Loucy (cell line): ENCODE data around the gene PAX6.

Experiments used
- EZH2phosphoT487 ChIP-seq: fragments of 200-600 bp; IDR thresholded peaks from 2 replicates; pipeline ENCODE4 v1.6.1; 2018; ENCODE audit warnings: antibody characterized with exemption, mild to moderate bottlenecking, moderate library complexity, borderline replicate concordance
- TF ChIP-seq, protein P1 (sequence below): fragments of 200-600 bp; sonication (generic); conservative IDR thresholded peaks from 2 replicates; pipeline ENCODE4 v1.5.1; 2014; ENCODE audit warnings: mild to moderate bottlenecking, antibody characterized with exemption, low read length

DNA sequence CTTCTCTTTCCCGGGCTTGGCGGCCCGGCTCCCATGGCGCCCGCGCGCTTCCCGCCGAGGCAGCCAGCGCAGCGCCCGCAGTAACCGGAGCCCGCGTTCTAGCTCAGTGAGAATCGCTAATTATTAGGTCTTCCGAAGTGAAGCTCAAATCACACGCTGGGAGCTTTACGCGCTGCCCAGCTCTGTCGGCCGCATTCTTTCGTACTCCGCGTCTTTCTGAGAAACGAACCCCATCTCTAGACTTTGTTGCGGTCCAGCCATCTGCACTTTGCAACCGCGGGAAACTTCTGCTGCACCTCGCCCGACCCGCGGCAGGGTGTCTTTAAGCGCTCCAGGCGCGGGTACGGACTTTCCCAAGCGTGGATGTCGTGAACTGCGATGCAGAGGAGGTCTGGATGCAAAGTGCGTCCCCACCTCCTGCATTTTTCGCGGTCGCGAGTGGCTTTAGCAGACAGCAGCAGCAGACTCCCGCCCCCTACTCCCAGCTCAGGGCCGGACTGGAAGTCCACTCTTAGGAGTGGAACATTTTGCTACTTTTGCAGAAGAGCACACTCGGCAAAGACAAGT lies 6.0 kb upstream of the PAX6 start:
- TF ChIP-seq, protein P1, sequence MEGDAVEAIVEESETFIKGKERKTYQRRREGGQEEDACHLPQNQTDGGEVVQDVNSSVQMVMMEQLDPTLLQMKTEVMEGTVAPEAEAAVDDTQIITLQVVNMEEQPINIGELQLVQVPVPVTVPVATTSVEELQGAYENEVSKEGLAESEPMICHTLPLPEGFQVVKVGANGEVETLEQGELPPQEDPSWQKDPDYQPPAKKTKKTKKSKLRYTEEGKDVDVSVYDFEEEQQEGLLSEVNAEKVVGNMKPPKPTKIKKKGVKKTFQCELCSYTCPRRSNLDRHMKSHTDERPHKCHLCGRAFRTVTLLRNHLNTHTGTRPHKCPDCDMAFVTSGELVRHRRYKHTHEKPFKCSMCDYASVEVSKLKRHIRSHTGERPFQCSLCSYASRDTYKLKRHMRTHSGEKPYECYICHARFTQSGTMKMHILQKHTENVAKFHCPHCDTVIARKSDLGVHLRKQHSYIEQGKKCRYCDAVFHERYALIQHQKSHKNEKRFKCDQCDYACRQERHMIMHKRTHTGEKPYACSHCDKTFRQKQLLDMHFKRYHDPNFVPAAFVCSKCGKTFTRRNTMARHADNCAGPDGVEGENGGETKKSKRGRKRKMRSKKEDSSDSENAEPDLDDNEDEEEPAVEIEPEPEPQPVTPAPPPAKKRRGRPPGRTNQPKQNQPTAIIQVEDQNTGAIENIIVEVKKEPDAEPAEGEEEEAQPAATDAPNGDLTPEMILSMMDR = no peak
- no peak for TF ChIP-seq EZH2phosphoT487
